PC-3 (cell line): ENCODE results near the gene PCSK9. TPM values are rescaled to one million over a fixed set of nuclear protein-coding genes. Genes with fewer than 3 reads are reported as not detected.
A peak's percentile ranks its signal among the peaks of the same experiment; 100 is the strongest.

Experiments used
- ATAC-seq: fragments of 200-7000 bp; cut with Tn5 transposase; 2 replicates; pipeline ENCODE4 v1.9.1; 2020; ENCODE audit warnings: mild to moderate bottlenecking, moderate library complexity
- BruUV-seq: library from RNA; stranded (reverse); fragments of 400-500 nt; replicated peaks from 2 replicates; lab custom pipeline; 2021; lab: Mats Ljungman, UMichigan
- CTCF ChIA-PET: fragments of 300-600 bp; sonication (Branson Sonifier 250); formaldehyde crosslinking; loops from one replicate; lab custom pipeline; 2022; ENCODE audit warnings: antibody characterized with exemption; lab: Charles Lee
- POLR2A ChIA-PET: fragments of 300-600 bp; sonication (Branson Sonifier 250); formaldehyde crosslinking; loops from one replicate; lab custom pipeline; 2022; ENCODE audit warnings: antibody characterized with exemption; ENCODE audit not compliant: unreplicated experiment; lab: Charles Lee
- DNase-seq: peaks from one replicate; pipeline ENCODE4 v3.0.0-alpha.2; 2015
- H2AFZ ChIP-seq: fragments of 300-600 bp; sonication (generic); 2 replicates; pipeline ENCODE4 v1.6.0; 2016; ENCODE audit warnings: antibody characterized with exemption, low read length
- H3F3A ChIP-seq: fragments of 300-600 bp; sonication (generic); one replicate; pipeline ENCODE4 v1.6.0; 2017; ENCODE audit warnings: antibody characterized with exemption, low read length, control low read depth, mild to moderate bottlenecking; ENCODE audit not compliant: unreplicated experiment
- H3K27ac ChIP-seq: fragments of 300-600 bp; sonication (generic); 2 replicates; pipeline ENCODE4 v1.5.1; 2016; ENCODE audit warnings: mild to moderate bottlenecking, low read length
- H3K27me3 ChIP-seq: fragments of 300-600 bp; sonication (generic); 2 replicates; pipeline ENCODE4 v1.6.1; 2016; ENCODE audit warnings: low read length, mixed read lengths
- H3K36me3 ChIP-seq: fragments of 300-600 bp; sonication (generic); 2 replicates; pipeline ENCODE4 v1.6.1; 2016; ENCODE audit warnings: low read depth, mixed run types, low read length, mixed read lengths
- H3K4me1 ChIP-seq: fragments of 300-600 bp; sonication (generic); 2 replicates; pipeline ENCODE4 v1.5.1; 2016; ENCODE audit warnings: low read length; ENCODE audit not compliant: insufficient read depth
- H3K4me2 ChIP-seq: fragments of 300-600 bp; sonication (generic); 2 replicates; pipeline ENCODE4 v1.6.0; 2016; ENCODE audit warnings: low read length
- H3K4me3 ChIP-seq: fragments of 300-600 bp; sonication (generic); 2 replicates; pipeline ENCODE4 v1.5.1; 2016; ENCODE audit warnings: mild to moderate bottlenecking, low read length, mixed read lengths
- H3K79me2 ChIP-seq: fragments of 300-600 bp; sonication (generic); 2 replicates; pipeline ENCODE4 v1.6.1; 2017; ENCODE audit warnings: low read length, mixed read lengths
- H3K9ac ChIP-seq: fragments of 300-600 bp; sonication (generic); 2 replicates; pipeline ENCODE4 v1.6.0; 2016; ENCODE audit warnings: mild to moderate bottlenecking, low read length
- H3K9me2 ChIP-seq: fragments of 300-600 bp; sonication (generic); replicated peaks from 2 replicates; pipeline ENCODE4 v1.6.1; 2016; ENCODE audit warnings: mixed run types, low read length, mixed read lengths
- H3K9me3 ChIP-seq: fragments of 300-600 bp; sonication (generic); 2 replicates; pipeline ENCODE4 v1.6.1; 2016; ENCODE audit warnings: low read length, mixed read lengths
- H4K20me1 ChIP-seq: fragments of 300-600 bp; sonication (generic); 2 replicates; pipeline ENCODE4 v1.6.1; 2016; ENCODE audit warnings: low read length, mixed read lengths
- EZH2 ChIP-seq: fragments of 300-600 bp; sonication (generic); IDR thresholded peaks from one replicate; pipeline ENCODE4 v1.6.1; 2017; ENCODE audit warnings: antibody characterized with exemption, mild to moderate bottlenecking, low read length; ENCODE audit not compliant: unreplicated experiment
- EZH2phosphoT487 ChIP-seq: fragments of 300-600 bp; sonication (generic); IDR thresholded peaks from 2 replicates; pipeline ENCODE4 v1.6.1; 2018; ENCODE audit warnings: mild to moderate bottlenecking, antibody characterized with exemption, low read length, borderline replicate concordance
- intact Hi-C: fragments of 100-400 bp; cut with micrococcal nuclease; formaldehyde crosslinking; loops from 2 replicates; pipeline ENCODE4 v1.9.0; 2023
- total RNA-seq: library from RNA; depleted of rRNA; stranded (reverse); fragments of >200 nt; gene quantifications from 2 replicates; pipeline ENCODE4 v1.2.3, GENCODE V29; 2014
- TF ChIP-seq, protein P1 (sequence below): fragments of 300-600 bp; sonication (generic); conservative IDR thresholded peaks from 2 replicates; pipeline ENCODE4 v1.5.1; 2017; ENCODE audit warnings: antibody characterized with exemption, low read depth, mild to moderate bottlenecking, low read length

Gene PCSK9
- total RNA-seq, 1 experiment from 2014 or later: 6.8 TPM

DNA sequence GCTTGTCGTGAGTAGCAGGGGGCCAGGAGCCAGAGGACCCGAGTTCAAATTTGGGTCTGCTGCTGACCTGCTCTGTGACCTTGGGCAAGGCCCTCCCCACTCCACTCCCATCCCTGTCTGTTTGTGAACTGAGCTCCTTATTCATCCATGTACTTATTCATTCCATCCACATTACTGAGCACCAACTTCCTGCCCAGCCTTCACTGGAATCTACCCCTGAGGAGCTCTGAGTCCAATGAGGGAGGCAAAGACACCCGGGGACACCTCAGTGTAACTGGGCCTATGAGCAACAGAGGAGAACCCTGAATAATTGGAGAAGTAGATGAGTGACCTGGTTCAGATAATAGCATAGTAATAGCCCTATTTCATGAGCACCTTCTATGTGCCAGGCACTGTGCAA is 31.7 kb upstream of the PCSK9 start:
- Histone ChIP-seq H4K20me1 (no peaks in the 10 kb centered on the region), H3K79me2 (no peaks in the 10 kb centered on the region), H3K27me3 (no peaks in the 10 kb centered on the region), H3K27ac (no peak overlapping the region), H2AFZ (no peak overlapping the region), H3K4me1 (peaks cover 10% of the 10 kb centered on the region), H3K9ac (no peak overlapping the region), H3K4me2 (0 out of 2 replicates have a peak overlapping the region, but pooled peaks have one; percentile 8), H3K4me3 (no peak overlapping the region), H3K36me3 (no peaks in the 10 kb centered on the region), H3K9me3 (no peaks in the 10 kb centered on the region), H3K9me2 (no peaks in the 10 kb centered on the region), H3F3A (no peaks in the 10 kb centered on the region)
- TF ChIP-seq, protein P1, sequence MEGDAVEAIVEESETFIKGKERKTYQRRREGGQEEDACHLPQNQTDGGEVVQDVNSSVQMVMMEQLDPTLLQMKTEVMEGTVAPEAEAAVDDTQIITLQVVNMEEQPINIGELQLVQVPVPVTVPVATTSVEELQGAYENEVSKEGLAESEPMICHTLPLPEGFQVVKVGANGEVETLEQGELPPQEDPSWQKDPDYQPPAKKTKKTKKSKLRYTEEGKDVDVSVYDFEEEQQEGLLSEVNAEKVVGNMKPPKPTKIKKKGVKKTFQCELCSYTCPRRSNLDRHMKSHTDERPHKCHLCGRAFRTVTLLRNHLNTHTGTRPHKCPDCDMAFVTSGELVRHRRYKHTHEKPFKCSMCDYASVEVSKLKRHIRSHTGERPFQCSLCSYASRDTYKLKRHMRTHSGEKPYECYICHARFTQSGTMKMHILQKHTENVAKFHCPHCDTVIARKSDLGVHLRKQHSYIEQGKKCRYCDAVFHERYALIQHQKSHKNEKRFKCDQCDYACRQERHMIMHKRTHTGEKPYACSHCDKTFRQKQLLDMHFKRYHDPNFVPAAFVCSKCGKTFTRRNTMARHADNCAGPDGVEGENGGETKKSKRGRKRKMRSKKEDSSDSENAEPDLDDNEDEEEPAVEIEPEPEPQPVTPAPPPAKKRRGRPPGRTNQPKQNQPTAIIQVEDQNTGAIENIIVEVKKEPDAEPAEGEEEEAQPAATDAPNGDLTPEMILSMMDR: no peak
- TF ChIP-seq EZH2: no peak
- TF ChIP-seq EZH2phosphoT487: no peak
- ATAC-seq (peak; percentile 96), DNase-seq (peak; percentile 74)
- ChIA-PET CTCF (interaction anchor here (0.6 to 1.1 kb wide), 4 partner anchors 14 to 519 kb away, joined by 3 to 17 read pairs (median 9); no protein-coding TSS in a partner anchor), POLR2A (interaction anchor here (0.6 kb wide), 1 partner anchor 58 kb away, joined by 3 read pairs; no protein-coding TSS in a partner anchor)
- intact Hi-C loops: loop anchor here (2.0 to 10.0 kb wide), 2 partner anchors 15 to 133 kb away; no protein-coding TSS in a partner anchor
- BruUV-seq: no TSS peak

DNA sequence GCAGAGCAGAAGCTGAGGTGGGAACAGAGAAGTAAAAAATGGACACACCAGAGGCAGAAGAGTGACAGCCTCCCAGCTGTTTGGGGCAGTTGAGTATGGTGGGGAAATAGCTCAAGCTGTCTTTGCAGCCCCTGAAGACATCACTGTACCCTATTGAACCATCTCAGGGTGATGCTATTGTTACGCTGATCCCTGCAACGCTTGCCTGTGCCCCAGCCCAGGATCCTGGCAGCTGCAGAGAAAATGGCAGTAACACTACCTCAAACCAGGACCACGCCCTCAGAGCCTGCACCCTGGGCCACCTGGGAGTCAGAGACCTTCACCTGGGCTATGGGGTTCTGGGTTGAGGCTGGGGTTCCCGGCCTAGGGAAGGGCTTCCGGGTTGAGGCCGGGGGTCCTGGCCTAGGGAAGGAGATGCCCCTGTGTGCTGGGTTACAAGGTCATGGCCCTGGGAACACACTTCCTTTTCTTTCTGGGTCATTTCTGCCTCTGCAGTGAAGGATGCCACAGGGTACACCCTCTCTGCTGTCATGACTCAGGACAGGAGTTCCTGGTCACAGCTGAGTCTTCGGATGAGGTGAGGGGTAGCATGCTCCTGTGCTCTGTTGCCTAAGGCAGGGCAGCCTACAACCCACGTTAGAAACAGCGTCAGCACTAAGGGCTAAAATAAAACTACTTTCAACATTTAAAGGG is 29.0 kb upstream of the PCSK9 start:
- Histone ChIP-seq H3K4me1 (peaks cover 10% of the 10 kb centered on the region), H3K4me3 (no peak overlapping the region), H3K36me3 (no peaks in the 10 kb centered on the region), H3K9me2 (no peaks in the 10 kb centered on the region), H3K9ac (no peak overlapping the region), H3K27ac (no peak overlapping the region), H3K27me3 (no peaks in the 10 kb centered on the region), H4K20me1 (no peaks in the 10 kb centered on the region), H3K9me3 (no peaks in the 10 kb centered on the region), H3F3A (no peaks in the 10 kb centered on the region), H3K4me2 (no peak overlapping the region), H2AFZ (no peak overlapping the region), H3K79me2 (no peaks in the 10 kb centered on the region)
- ChIA-PET POLR2A (no interaction called here), CTCF (no interaction called here)
- intact Hi-C loops: no loop called here
- DNase-seq: no peak
- no TSS peak for BruUV-seq
- TF ChIP-seq EZH2 (no peak), EZH2phosphoT487 (no peak)
- TF ChIP-seq, protein P1: no peak
- no peak for ATAC-seq

DNA sequence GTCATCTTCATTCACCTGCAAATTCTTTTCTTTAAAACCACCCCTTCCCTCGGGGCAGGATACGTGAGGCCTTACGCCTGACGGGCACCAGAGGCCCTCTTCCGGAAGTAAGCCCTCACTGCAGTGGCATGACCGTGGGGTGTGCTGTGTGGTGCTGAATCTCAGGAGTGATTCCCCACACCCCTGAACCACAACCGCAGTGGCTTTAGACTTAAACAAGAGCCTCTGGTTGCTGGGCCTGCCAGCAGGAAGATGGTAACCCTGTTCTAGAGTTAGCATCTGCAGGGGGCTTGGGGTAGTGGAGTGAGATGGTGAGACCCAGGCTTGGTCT is 28.5 kb upstream of the PCSK9 start:
- no peak for TF ChIP-seq EZH2phosphoT487
- H3K27ac ChIP-seq: no peak overlapping the region
- no peaks in the 10 kb centered on the region for H3F3A ChIP-seq
- no peaks in the 10 kb centered on the region for H3K27me3 ChIP-seq
- DNase-seq (no peak), ATAC-seq (no peak)
- CTCF ChIA-PET: no interaction called here
- POLR2A ChIA-PET: no interaction called here
- H3K4me1 ChIP-seq: peaks cover 10% of the 10 kb centered on the region
- BruUV-seq: no TSS peak
- no peaks in the 10 kb centered on the region for H4K20me1 ChIP-seq
- H3K9me3 ChIP-seq: no peaks in the 10 kb centered on the region
- H3K4me3 ChIP-seq: no peak overlapping the region
- no peak overlapping the region for H3K9ac ChIP-seq
- H3K4me2 ChIP-seq: no peak overlapping the region
- H2AFZ ChIP-seq: no peak overlapping the region
- H3K9me2 ChIP-seq: no peaks in the 10 kb centered on the region
- H3K36me3 ChIP-seq: no peaks in the 10 kb centered on the region
- H3K79me2 ChIP-seq: no peaks in the 10 kb centered on the region
- intact Hi-C loops: no loop called here
